GM12874 (cell line): ENCODE measurements around the gene NEK5.

Source experiments
- CTCF ChIP-seq: IDR thresholded peaks from 2 replicates; pipeline ENCODE4 v1.5.1; 2011; ENCODE audit warnings: low read depth, mild to moderate bottlenecking, control low read depth, low read length, moderate library complexity; ENCODE audit not compliant: insufficient read depth

NEK5 gene

GRCh38 chr13:52155177-52155576, 26.3 kb upstream of the NEK5 start:
- TF ChIP-seq CTCF = no peak

GRCh38 chr13:52147225-52147624, 18.4 kb upstream of the NEK5 start:
- no peak for TF ChIP-seq CTCF

GRCh38 chr13:52141299-52141698, 12.4 kb upstream of the NEK5 start:
- TF ChIP-seq CTCF = no peak

GRCh38 chr13:52137489-52137888, 8.6 kb upstream of the NEK5 start:
- TF ChIP-seq CTCF = no peak

GRCh38 chr13:52136763-52137162, 7.9 kb upstream of the NEK5 start:
- TF ChIP-seq CTCF = no peak

GRCh38 chr13:52130641-52131040, 1.8 kb upstream of the NEK5 start:
- no peak for TF ChIP-seq CTCF

GRCh38 chr13:52127783-52128702, 830 bp downstream of the NEK5 start:
- TF ChIP-seq CTCF = peak; percentile 71
